A549 treated with DMSO at 1 μM for 4 hours (cell line): ENCODE results near the gene HEXB. TPM values are rescaled to one million over a fixed set of nuclear protein-coding genes. Genes with fewer than 3 reads are reported as not detected.

Experiments
- total RNA-seq: library from RNA; stranded (reverse); fragments of 200-300 nt; extraction: Qiagen RNA extraction; gene quantifications from 5 replicates; pipeline ENCODE4 v1.2.3, GENCODE V29; 2022; ENCODE audit warnings: low read depth

Gene HEXB
- 118 to 129 TPM (median 120 TPM) in 5 replicates for total RNA-seq

DNA sequence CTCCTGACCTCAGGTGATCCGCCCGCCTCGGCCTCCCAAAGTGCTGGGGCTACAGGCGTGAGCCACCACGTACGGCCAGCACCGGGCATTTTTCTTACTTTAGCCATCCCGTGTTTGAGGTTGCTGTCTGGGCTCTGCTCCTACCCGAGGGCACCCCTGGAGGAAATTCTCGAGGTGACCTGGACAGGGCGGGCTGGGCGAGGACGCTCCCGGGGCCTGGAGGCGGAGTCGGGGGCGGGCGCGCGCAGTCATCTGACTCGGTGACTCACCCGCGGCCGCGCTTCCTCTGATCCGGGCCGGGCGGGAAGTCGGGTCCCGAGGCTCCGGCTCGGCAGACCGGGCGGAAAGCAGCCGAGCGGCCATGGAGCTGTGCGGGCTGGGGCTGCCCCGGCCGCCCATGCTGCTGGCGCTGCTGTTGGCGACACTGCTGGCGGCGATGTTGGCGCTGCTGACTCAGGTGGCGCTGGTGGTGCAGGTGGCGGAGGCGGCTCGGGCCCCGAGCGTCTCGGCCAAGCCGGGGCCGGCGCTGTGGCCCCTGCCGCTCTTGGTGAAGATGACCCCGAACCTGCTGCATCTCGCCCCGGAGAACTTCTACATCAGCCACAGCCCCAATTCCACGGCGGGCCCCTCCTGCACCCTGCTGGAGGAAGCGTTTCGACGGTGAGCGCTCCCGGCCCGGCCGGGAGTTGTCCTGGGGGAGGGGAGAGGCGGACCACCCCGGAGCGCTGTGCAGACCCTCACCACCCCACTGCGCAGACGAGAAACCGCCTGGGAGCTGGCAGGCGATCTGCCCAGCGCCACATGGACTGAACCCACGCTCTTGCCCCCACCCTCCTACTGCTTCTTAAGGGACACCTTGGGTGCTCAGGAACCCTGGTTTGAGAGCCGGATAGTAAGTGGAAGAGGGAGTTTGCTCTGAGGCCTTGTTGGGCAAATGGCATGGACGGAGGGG lies at the start of gene HEXB:
HEXB (plus strand) TSS at position 334 of the 952 bp plus-strand sequence; CDS start at position 362, 28 bp downstream.

GRCh38 chr5:74640450-74640953 lies 44.5 kb upstream of the HEXB start, which contains the start of gene ENC1:
TSS of gene ENC1 (minus strand) at chr5:74640728. CDS start at chr5:74636485, 4,243 bp downstream.

GRCh38 chr5:74766849-74767578 lies 82.0 kb downstream of the HEXB start, which contains the start of the genes GFM2 and NSA2:
TSS of gene GFM2 (minus strand) at chr5:74767117. CDS start at chr5:74763742, 3,375 bp downstream.
TSS of gene NSA2 (plus strand) at chr5:74767249. CDS start at chr5:74767361, 112 bp downstream.

Other genes with a start within 250 kb of the HEXB start
- 13.8 to 17.1 TPM (median 14.9 TPM) in 5 replicates for gene ENC1, start 44.5 kb upstream of the HEXB start, total RNA-seq
- gene GFM2, start 81.9 kb downstream of the HEXB start, total RNA-seq = 25.8 to 30.3 TPM (median 26.9 TPM) in 5 replicates
- gene NSA2, start 82.0 kb downstream of the HEXB start, total RNA-seq = 127 to 136 TPM (median 130 TPM) in 5 replicates
- 4.8 to 9.2 TPM (median 7.2 TPM) in 5 replicates for gene FAM169A, start 181.2 kb downstream of the HEXB start, total RNA-seq